Progenitor cell of endocrine pancreas (in vitro differentiated cells): ENCODE results near the gene PXDC1. TPM values are rescaled to one million over a fixed set of nuclear protein-coding genes. Genes with fewer than 3 reads are reported as not detected.
"Not testable (repeated sequence)": the region's sequence is repeated elsewhere in the genome, so short reads cannot be mapped to it uniquely, and the experiment has no call there.

Source experiments
- DNase-seq: peaks from one replicate; pipeline ENCODE4 v3.0.0; 2021; ENCODE audit warnings: low spot score; ENCODE audit not compliant: unreplicated experiment
- H3K27ac Mint-ChIP-seq: 2 replicates; pipeline ENCODE4 v1.8.0; 2021; ENCODE audit warnings: mild to moderate bottlenecking, moderate library complexity, mixed read lengths
- H3K27me3 Mint-ChIP-seq: 2 replicates; pipeline ENCODE4 v1.8.0; 2021; ENCODE audit warnings: mixed read lengths
- H3K36me3 Mint-ChIP-seq: 2 replicates; pipeline ENCODE4 v1.8.0; 2022; ENCODE audit warnings: mixed read lengths; ENCODE audit not compliant: insufficient read depth
- H3K4me1 Mint-ChIP-seq: 2 replicates; pipeline ENCODE4 v1.8.0; 2021; ENCODE audit warnings: low read depth, mixed read lengths
- H3K4me3 Mint-ChIP-seq: 2 replicates; pipeline ENCODE4 v1.8.0; 2021; ENCODE audit warnings: low read depth, mild to moderate bottlenecking, moderate library complexity, mixed read lengths
- H3K9me3 Mint-ChIP-seq: 2 replicates; pipeline ENCODE4 v1.8.0; 2021; ENCODE audit warnings: low read depth, mixed read lengths
- total RNA-seq: library from RNA; stranded (reverse); gene quantifications from 2 replicates; pipeline ENCODE4 v1.2.1, GENCODE V29; 2021
- TF ChIP-seq, protein P1 (sequence below): fragments of 200-600 bp; sonication (generic); IDR thresholded peaks from one replicate; pipeline ENCODE4 v1.5.0; 2021; ENCODE audit warnings: antibody characterized with exemption, mild to moderate bottlenecking; ENCODE audit not compliant: unreplicated experiment

The PXDC1 gene
- total RNA-seq, 1 donor from 2014 or later = 4.8 TPM

DNA sequence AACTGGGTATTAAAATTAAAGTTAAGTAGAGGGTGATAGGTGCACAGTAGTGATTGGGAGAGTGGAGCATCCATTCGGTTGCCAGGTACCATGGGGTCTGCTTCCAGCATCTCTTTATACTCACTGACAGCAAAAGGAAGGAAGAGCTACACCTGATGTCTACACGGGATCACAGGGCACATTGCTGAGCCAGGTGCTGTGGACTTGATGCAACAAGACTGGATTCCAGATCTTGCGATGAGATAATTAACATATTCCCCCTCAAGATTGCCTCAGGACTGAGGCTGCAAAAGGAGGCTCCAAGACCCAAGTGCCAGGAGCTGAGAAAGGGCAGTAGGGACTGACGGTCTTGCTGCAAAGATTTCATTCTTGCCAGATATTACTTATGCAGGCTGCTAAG, 72.6 kb downstream of the PXDC1 start:
- no peak for DNase-seq
- no peaks in the 10 kb centered on the region for H3K27me3 Mint-ChIP-seq
- no peak overlapping the region for H3K27ac Mint-ChIP-seq
- H3K4me1 Mint-ChIP-seq = no peaks in the 10 kb centered on the region
- TF ChIP-seq, protein P1, sequence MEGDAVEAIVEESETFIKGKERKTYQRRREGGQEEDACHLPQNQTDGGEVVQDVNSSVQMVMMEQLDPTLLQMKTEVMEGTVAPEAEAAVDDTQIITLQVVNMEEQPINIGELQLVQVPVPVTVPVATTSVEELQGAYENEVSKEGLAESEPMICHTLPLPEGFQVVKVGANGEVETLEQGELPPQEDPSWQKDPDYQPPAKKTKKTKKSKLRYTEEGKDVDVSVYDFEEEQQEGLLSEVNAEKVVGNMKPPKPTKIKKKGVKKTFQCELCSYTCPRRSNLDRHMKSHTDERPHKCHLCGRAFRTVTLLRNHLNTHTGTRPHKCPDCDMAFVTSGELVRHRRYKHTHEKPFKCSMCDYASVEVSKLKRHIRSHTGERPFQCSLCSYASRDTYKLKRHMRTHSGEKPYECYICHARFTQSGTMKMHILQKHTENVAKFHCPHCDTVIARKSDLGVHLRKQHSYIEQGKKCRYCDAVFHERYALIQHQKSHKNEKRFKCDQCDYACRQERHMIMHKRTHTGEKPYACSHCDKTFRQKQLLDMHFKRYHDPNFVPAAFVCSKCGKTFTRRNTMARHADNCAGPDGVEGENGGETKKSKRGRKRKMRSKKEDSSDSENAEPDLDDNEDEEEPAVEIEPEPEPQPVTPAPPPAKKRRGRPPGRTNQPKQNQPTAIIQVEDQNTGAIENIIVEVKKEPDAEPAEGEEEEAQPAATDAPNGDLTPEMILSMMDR = no peak
- H3K4me3 Mint-ChIP-seq = no peak overlapping the region
- H3K9me3 Mint-ChIP-seq = peaks cover 15% of the 10 kb centered on the region
- no peaks in the 10 kb centered on the region for H3K36me3 Mint-ChIP-seq

DNA sequence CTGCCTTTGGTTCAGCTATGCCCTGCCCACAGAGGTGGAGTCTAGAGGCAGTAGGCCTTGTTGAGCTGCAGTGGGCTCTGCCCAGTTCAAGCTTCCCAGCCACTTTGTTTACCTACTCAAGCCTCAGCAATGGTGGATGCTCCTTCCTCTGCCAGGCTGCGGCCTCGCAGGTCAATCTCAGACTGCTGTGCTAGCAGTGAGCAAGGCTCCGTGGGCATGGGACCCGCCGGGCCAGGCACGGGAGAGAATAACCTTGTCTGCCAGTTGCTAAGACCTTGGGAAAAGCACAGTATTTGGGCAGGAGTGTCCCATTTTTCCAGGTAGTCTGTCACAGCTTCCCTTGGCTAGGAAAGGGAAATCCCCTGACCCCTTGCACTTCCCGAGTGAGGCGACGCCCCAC, 73.8 kb downstream of the PXDC1 start:
- DNase-seq, H3K27me3 Mint-ChIP-seq, H3K4me3 Mint-ChIP-seq, H3K4me1 Mint-ChIP-seq, H3K36me3 Mint-ChIP-seq, H3K27ac Mint-ChIP-seq: not testable (repeated sequence)
- H3K9me3 Mint-ChIP-seq = peaks cover 19% of the 10 kb centered on the region

DNA sequence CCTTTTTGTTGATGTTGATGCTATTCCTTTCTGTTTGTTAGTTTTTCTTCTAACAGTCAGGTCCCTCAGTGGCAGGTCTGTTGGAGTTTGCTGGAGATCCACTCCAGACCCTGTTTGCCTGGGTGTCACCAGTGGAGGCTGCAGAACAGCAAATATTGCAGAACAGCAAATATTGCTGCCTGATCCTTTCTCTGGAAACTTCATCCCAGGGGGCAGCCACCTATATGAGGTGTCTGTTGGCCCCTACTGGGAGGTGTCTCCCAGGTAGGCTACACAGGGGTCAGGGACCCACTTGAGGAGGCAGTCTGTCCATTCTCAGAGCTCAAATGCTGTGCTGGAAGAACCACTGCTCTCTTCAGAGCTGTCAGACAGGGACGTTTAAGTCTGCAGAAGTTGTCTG, 74.2 kb downstream of the PXDC1 start:
- H3K4me3 Mint-ChIP-seq, H3K27ac Mint-ChIP-seq, H3K4me1 Mint-ChIP-seq, H3K36me3 Mint-ChIP-seq, DNase-seq, H3K27me3 Mint-ChIP-seq: not testable (repeated sequence)
- peaks cover 19% of the 10 kb centered on the region for H3K9me3 Mint-ChIP-seq

Other genes with a start within 250 kb of the PXDC1 start
- 2.8 and 3.2 TPM in 2 replicates for gene FAM50B, start 97.7 kb upstream of the PXDC1 start, total RNA-seq